HG02870 (cell line): ENCODE results near the gene DRICH1.
"Not testable (repeated sequence)": the region's sequence is repeated elsewhere in the genome, so short reads cannot be mapped to it uniquely, and the experiment has no call there.

Experiments
- ATAC-seq: cut with Tn5 transposase; IDR thresholded peaks from one replicate; pipeline ENCODE4 v1.9.1; 2021; ENCODE audit warnings: mild to moderate bottlenecking, moderate library complexity; ENCODE audit not compliant: unreplicated experiment

DRICH1 gene, protein sequence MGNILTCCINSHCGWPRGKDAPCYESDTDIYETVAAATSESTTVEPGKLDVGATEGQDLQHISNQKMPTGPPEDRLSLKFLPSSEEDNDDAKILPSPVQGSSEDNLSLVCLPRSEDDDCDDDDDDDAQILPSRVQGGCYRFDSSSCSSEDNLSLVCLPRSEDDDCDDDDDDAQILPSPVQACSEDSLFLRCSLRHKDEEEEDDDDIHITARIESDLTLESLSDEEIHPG

DNA sequence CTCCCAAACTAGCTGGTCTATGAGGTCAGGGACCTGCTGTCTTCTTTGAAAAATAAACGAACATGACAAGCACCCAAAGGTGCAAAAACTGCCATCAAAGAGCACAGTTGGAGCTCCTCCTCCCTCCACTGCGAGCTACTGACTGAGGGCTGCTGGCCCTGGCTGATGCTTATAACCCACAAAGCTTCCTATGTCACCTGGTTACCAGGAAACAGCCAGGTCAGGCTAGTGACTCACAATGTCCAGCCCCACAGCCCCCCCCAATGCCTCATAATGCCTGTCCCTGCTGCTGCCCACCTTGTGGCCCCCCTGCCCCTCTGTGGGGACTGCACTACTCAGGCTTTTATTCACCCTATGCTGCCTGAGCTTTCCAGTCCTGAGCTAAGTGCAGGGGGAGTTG, at the start of gene DRICH1:
TSS of gene DRICH1 (minus strand) at position 144 of the 400 bp plus-strand sequence. CDS start 298 bp downstream, outside the sequence.
- ATAC-seq = no peak

- ATAC-seq = no peak
These were observed 49.1 kb upstream of the DRICH1 start for GRCh38 chr22:23681026-23681809.

DNA sequence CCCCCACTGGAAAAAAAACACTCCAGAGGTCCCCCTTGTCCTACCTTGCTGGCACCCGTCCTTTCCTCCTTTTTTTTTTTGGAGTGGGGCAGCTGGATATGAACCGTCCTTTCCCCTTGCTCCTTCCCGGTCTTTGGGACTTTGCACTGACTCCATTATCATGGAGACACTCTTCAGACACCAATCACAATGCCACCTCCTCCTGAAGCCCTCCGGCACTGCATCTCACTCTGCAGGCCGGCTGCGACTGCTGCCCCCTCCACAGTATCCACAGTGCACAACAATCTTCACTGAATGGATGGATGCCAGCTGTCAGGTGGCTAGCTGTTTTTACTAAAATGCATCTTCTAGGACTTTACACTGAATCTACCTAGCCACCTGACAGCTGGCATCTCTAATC, 46.0 kb upstream of the DRICH1 start:
- no peak for ATAC-seq

DNA sequence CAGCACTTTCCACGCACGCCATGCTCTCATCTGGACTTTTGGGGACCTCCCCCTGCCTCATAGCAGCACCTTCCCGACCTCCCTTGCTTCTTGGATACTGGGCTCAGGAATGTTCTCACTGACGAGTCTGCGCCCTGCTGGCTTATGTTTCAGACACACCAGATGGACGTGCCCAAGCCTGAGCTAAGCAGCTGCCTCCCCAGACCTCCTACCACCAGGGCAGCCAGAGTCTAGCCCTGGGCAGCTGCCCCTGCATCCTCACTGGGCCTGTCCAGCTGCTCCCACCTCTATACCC, 45.5 kb upstream of the DRICH1 start:
- ATAC-seq = no peak

GRCh38 chr22:23676841-23677700, 45.0 kb upstream of the DRICH1 start:
- ATAC-seq = not testable (repeated sequence)

DNA sequence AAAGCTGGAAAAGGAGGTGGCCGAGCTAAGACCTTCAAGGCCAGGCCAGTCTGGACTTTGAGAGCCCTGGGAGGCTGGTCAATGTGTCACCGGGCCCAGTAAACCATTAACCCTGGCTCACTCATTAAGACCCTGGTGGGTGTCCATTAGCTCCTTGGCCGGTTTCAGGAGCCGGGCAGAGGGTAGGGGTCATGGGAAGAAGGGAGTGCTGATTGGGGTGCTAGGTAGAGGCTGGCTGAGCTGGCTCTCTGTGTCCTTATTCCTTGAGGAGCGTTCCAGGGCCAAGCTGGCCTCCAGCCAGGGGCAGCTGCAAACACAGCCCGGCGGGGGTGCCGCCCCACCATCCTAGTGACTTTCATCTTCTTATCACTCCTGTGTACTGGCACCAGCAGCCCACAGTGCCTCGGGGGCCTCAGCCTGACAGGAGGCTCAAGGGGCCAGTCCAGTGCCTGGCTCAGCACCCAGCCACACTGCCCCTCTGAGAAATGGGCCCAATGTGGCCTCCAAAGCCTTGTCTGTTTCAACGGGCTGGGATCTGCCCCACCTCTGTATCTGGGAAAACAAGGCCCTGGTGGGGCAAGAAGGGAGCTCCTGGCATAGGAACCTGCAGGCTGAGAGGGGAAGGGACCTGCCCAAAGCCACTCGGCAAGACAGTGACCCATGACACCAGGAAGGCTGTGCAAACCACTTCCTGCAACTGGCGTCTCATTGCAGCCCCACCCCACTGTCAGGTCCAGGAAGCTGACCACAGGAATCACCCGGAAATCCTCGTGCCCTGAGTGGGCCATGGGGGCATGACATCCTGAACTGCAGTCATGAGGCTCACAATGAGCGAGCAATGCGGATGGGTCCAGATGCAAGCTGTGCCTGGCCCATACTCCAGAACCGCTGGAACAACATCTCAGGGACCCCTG, 43.6 kb upstream of the DRICH1 start:
- no peak for ATAC-seq

DNA sequence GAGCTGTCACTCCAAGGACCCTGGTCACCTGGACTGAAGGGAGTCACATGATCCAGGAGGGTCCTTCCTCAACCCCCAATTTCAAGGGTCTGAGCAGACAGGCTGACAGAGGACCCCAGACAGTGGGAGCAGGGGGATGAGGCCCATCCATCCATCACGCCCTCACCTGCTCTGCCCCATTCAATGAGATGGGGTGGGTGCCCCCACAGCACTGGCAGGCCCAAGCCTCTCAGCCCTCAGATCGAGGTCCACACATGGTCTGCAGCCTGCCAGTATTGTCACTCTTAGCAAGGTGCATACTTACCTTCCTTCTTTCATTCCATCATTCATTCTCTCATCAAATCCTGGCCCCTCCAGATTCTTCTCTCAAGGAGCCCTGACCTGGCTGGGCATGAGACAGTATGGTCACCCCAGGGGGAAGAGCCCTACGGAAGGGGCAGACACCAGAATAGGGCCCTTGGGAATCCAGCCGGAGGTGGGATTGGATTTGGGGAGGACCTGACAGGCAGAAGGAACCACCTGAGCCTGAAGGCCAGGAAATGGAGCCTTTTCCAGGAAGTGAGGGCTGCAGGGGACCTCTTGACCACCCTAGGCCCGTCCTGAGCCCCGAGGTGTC, 42.9 kb upstream of the DRICH1 start:
- ATAC-seq = not testable (repeated sequence)

- no peak for ATAC-seq
These were observed 41.9 kb upstream of the DRICH1 start for GRCh38 chr22:23673826-23674690.

GRCh38 chr22:23673050-23673620, 41.0 kb upstream of the DRICH1 start:
- ATAC-seq = no peak

GRCh38 chr22:23672307-23673049, 40.4 kb upstream of the DRICH1 start:
- ATAC-seq = not testable (repeated sequence)

DNA sequence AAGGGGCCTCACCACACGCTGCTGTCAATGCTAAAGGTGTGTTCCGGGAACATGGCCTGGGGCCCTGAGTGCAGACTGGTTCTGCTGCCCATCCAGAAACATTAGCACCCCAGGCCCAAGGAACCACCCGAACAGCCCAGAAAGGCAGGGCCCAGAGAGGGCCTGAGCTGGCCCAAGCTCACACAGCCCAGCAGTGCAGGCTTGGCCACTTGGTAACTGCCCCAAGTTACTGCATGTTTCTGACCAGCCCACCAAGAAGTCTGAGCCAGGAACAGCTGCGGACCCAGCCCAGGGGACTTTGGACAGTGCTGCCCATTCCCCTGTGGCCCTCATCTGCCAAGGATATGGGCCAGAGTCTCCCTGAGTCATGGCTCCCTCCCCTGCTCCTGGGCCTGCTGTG, 39.3 kb upstream of the DRICH1 start:
- ATAC-seq = not testable (repeated sequence)

- ATAC-seq = no peak
These were observed 38.5 kb upstream of the DRICH1 start for GRCh38 chr22:23670378-23671295.

GRCh38 chr22:23660381-23660780, 28.3 kb upstream of the DRICH1 start:
- not testable (repeated sequence) for ATAC-seq

GRCh38 chr22:23657727-23658126, 25.6 kb upstream of the DRICH1 start:
- ATAC-seq = no peak

DNA sequence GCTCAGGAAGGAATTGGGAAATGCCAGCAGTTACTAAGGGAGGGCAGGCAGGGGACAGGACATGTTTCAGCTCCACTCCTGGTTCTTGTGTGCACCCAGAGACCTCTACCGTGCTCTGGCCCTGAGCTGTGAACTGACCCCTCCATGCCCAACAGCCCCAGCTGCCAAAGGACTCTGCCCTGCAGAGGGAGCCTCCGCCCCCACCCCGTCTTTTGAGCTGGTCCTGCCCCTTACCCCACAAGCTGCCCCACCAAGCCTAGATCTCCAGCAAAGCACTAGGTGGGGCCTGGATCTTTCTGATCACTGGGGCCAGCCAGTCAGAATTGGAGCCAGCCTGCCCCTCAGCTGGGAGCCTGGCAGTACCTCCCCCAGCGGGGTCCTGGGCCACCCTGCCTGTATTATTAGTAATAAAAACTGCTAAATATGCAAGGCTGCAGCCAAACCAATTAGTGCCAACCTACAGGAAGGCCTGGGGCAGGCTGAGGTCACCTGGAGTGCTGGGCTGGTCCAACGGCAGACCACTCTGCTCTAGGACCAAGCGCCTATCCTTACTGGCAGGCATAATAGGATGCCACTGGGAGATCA, 23.9 kb upstream of the DRICH1 start:
- ATAC-seq = no peak

GRCh38 chr22:23652711-23653110, 20.6 kb upstream of the DRICH1 start:
- no peak for ATAC-seq

DNA sequence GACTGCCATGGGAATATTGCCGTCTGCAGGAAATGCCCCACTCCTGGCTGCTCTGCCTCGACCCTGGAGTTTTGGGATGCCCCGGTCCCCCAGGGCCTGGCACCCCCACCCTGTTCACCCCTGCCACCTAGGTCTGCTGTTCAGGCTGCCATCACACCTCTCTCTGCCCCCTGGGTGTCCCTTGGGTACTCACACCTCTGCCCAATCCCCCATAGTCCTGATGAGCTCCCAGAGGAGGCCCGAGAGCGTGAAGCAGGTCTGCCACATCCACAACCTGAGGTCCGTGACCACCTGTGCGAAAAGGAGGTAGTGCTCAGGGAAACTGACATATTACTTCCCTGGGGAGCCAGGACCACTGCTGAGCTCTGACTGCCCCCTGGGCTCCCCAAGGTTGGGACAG, 20.2 kb upstream of the DRICH1 start:
- ATAC-seq = no peak
